ENCODE results near the gene RUVBL1. TPM values are rescaled to one million over a fixed set of nuclear protein-coding genes. Genes with fewer than 3 reads are reported as not detected.

Gene RUVBL1
- total and polyA plus RNA-seq, 2 of the 4 experiments (the other 2 are of a cell fraction): 68.7 to 83.3 TPM

- no peak for TF ChIP-seq BHLHE40 (IDR thresholded peaks at IDR 0.05; ENCODE audit: low read depth, low read length)
Measured at GRCh38 chr3:128133273-128133883, 9.8 kb upstream of the RUVBL1 start (continued).

DNA sequence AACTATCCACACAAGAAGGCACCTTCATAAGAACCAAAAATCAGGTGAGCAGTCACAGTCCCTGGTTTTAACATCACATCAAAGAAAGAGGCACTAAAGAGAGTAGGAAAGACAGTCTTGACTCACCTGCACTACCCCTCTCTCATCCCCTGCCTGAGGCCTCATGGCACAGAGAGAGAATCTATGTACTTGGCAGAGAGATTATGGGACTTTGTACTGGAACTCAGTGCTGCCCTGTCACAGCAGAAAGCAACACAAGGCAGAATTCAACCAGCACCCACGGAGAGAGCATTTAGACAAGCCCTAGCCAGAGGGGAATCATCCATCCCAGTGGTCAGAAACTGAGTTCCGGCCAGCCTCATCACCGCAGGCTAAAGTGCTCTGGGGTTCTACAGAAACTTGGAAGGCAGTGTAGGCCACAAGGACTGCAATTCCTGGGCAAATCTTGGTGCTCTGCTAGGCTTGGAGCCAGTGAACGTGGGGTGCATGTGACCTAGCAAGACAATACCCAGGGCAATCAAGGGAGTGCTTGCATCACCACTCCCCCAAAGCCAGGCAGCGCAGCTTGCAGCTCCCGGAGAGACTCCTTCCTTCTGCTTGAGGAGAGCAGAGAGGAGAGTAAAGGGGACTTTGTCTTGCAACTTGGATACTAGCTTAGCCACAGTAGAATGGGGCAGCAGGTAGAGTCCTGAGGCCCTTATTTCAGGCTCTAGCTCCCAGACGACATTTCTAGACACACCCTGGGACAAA lies 8.5 kb upstream of the RUVBL1 start:
- H2BK15ac ChIP-seq (ENCODE audit: low read depth, low read length): no peak overlapping the region
- H4K5ac ChIP-seq (ENCODE audit: low read depth, low read length): no peak overlapping the region
- BruUV-seq (replicated peaks): no TSS peak
- ATAC-seq (ENCODE audit: low read depth) (no peak), DNase-seq (no peak)
- CTCF ChIA-PET: interaction anchor here (1.0 to 2.4 kb wide), 3 partner anchors 15 to 41 kb away, joined by 3 to 26 read pairs (median 5); no protein-coding TSS in a partner anchor
- dilution Hi-C loops (cut with HindIII; ENCODE audit: low sequenced_read_pairs, unreplicated experiment) (no loop called here), in situ Hi-C loops (cut with MboI; ENCODE audit: low sequenced_read_pairs) (loop anchor here (5.0 kb wide), 1 partner anchor 35 kb away; no protein-coding TSS in a partner anchor), intact Hi-C loops (cut with micrococcal nuclease) (loop anchor here (5.0 to 10.0 kb wide), 2 partner anchors 57 to 480 kb away; no protein-coding TSS in a partner anchor)
- H4K8ac ChIP-seq (ENCODE audit: low read depth in 2 of 2, low read length in 2 of 2): no peak overlapping the region
- H3K79me1 ChIP-seq (ENCODE audit: low read depth in 1 of 2, low read length in 2 of 2): no peaks in the 10 kb centered on the region
- TF ChIP-seq RCOR1 (IDR thresholded peaks at IDR 0.05; ENCODE audit: insufficient replicate concordance, low read length): no peak
- no peak for TF ChIP-seq BHLHE40 (IDR thresholded peaks at IDR 0.05; ENCODE audit: low read depth, low read length)
- TF ChIP-seq CEBPB (IDR thresholded peaks at IDR 0.05; ENCODE audit: low read depth, low read length): no peak
- TF ChIP-seq, protein P1, sequence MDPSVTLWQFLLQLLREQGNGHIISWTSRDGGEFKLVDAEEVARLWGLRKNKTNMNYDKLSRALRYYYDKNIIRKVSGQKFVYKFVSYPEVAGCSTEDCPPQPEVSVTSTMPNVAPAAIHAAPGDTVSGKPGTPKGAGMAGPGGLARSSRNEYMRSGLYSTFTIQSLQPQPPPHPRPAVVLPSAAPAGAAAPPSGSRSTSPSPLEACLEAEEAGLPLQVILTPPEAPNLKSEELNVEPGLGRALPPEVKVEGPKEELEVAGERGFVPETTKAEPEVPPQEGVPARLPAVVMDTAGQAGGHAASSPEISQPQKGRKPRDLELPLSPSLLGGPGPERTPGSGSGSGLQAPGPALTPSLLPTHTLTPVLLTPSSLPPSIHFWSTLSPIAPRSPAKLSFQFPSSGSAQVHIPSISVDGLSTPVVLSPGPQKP (IDR thresholded peaks at IDR 0.05; ENCODE audit: borderline replicate concordance, low read depth, low read length): no peak
- no peak for TF ChIP-seq MAFK (IDR thresholded peaks at IDR 0.05; ENCODE audit: low read depth, low read length)
- H3K4me2 ChIP-seq (ENCODE audit: low read depth, low read length): no peak overlapping the region
- H2AK9ac ChIP-seq (replicated peaks; ENCODE audit: low read depth, low read length, poor library complexity): no peak overlapping the region
- POLR2A ChIA-PET (ENCODE audit: unreplicated experiment): no interaction called here
- H3K27me3 ChIP-seq (ENCODE audit: control insufficient read depth, insufficient read depth, low read length): peaks cover 3% of the 10 kb centered on the region; the same call in 1 of the 2 replicates
- H2BK120ac ChIP-seq (ENCODE audit: low read depth, low read length): no peak overlapping the region
- no peak overlapping the region for H3K4ac ChIP-seq (ENCODE audit: low read depth, low read length)
- H3K9ac ChIP-seq (ENCODE audit: low read depth, low read length): no peak overlapping the region
- H3K14ac ChIP-seq (replicated peaks; ENCODE audit: low read depth, low read length): no peak overlapping the region
- no peak overlapping the region for H2BK5ac ChIP-seq (ENCODE audit: low read depth, low read length, poor library complexity, severe bottlenecking)
- no peak overlapping the region for H3K56ac ChIP-seq (ENCODE audit: extremely low read depth, insufficient read depth, low read length)
- H2AFZ ChIP-seq (replicated peaks; ENCODE audit: low read length, poor library complexity): peak overlapping the region; percentile 32
- H3K36me3 ChIP-seq (ENCODE audit: control insufficient read depth, insufficient read depth, low read length): no peaks in the 10 kb centered on the region
- H4K91ac ChIP-seq (ENCODE audit: insufficient read depth, low read depth, low read length): no peak overlapping the region
- WGBS, 2 experiments (ENCODE audit: extremely low coverage in 2 of 2, insufficient read length in 1 of 2): 89% methylated on average over 4 of the region's 7 CpGs; no CpG with 5 or more reads in 1 of the 2 experiments
- H2BK20ac ChIP-seq (ENCODE audit: low read depth, low read length): no peak overlapping the region
- no peak overlapping the region for H3K4me3 ChIP-seq (ENCODE audit: insufficient read depth, low read depth, low read length)
- H3K23ac ChIP-seq (ENCODE audit: low read depth, low read length): no peak overlapping the region
- 0 out of 2 replicates have a peak, but pooled peaks cover 2% of the 10 kb centered on the region for H3K9me3 ChIP-seq (ENCODE audit: control insufficient read depth, insufficient read depth, low read length)
- H3K18ac ChIP-seq (ENCODE audit: low read depth, low read length): no peak overlapping the region
- H3K27ac ChIP-seq (ENCODE audit: insufficient read depth, low read length): no peak overlapping the region
- H2AK5ac ChIP-seq (ENCODE audit: low read depth, low read length): no peak overlapping the region
- no peaks in the 10 kb centered on the region for H3K9me1 ChIP-seq (ENCODE audit: insufficient read depth, low read length)
- no peaks in the 10 kb centered on the region for H4K20me1 ChIP-seq (ENCODE audit: insufficient read depth, low read length)
- H3K4me1 ChIP-seq (ENCODE audit: control insufficient read depth, insufficient read depth, low read length): no peaks in the 10 kb centered on the region

All from IMR-90 (cell line).